GM12878 (cell line): ENCODE data around the gene OR5A1.

Source experiments
- CREB1 ChIP-seq: IDR thresholded peaks from 2 replicates; pipeline ENCODE4 v1.6.1; 2012; ENCODE audit warnings: low read depth, mild to moderate bottlenecking, inconsistent platforms
- TAF1 ChIP-seq: IDR thresholded peaks from 2 replicates; pipeline ENCODE4 v1.6.1; 2011; ENCODE audit warnings: mild to moderate bottlenecking, low read depth, low read length, borderline replicate concordance
- TF ChIP-seq, protein P1 (sequence below): fragments of 450-650 bp; IDR thresholded peaks from 2 replicates; pipeline ENCODE4 v1.6.1; 2018; ENCODE audit warnings: borderline replicate concordance, mild to moderate bottlenecking; ENCODE audit not compliant: partially characterized antibody

DNA sequence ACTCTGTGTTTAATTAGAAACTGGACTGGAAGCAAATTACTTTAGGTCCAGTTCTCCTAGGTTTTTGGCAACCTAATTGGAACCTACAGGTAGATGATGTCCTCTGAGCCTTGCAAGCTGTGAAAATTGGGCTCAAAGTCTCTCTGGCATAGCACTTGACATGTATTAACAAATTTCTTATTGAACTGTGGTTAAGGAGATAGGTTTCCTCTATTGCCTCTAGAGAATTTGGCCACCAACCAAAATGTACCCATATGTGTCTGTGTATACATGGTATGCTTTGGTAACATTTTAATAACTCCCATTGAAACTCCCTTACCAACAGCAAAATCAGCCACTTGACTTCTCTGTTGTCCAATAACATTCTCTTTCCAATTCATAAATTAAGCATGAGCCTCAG lies 36.7 kb downstream of the OR5A1 start, which contains the start of gene OR4D10:
- TF ChIP-seq TAF1 (no peak), CREB1 (no peak)
- TF ChIP-seq, protein P1, sequence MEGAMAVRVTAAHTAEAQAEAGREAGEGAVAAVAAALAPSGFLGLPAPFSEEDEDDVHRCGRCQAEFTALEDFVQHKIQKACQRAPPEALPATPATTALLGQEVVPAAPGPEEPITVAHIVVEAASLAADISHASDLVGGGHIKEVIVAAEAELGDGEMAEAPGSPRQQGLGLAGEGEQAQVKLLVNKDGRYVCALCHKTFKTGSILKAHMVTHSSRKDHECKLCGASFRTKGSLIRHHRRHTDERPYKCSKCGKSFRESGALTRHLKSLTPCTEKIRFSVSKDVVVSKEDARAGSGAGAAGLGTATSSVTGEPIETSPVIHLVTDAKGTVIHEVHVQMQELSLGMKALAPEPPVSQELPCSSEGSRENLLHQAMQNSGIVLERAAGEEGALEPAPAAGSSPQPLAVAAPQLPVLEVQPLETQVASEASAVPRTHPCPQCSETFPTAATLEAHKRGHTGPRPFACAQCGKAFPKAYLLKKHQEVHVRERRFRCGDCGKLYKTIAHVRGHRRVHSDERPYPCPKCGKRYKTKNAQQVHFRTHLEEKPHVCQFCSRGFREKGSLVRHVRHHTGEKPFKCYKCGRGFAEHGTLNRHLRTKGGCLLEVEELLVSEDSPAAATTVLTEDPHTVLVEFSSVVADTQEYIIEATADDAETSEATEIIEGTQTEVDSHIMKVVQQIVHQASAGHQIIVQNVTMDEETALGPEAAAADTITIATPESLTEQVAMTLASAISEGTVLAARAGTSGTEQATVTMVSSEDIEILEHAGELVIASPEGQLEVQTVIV, result no peak
